ENCODE data around the gene UBE2G1.

UBE2G1 gene

GRCh38 chr17:4354862-4355514, 11.5 kb downstream of the UBE2G1 start:
- TF ChIP-seq POLR2AphosphoS5 (IDR thresholded peaks at IDR 0.05; ENCODE audit: low read depth, low read length): no peak
- no peak for TF ChIP-seq SIN3A (IDR thresholded peaks at IDR 0.05; ENCODE audit: borderline replicate concordance, insufficient read depth, low read length)
- TF ChIP-seq TAF1 (IDR thresholded peaks at IDR 0.05; ENCODE audit: borderline replicate concordance, insufficient read depth, low read length): no peak
- TF ChIP-seq FOXP2 (optimal IDR thresholded peaks at IDR 0.05; ENCODE audit: borderline replicate concordance, extremely low read depth, extremely low read length, insufficient read depth): no peak
- TF ChIP-seq REST (IDR thresholded peaks at IDR 0.05; ENCODE audit: insufficient read depth in 1 of 2, low read depth in 2 of 2, low read length in 2 of 2): no peak

- TF ChIP-seq SIN3A (IDR thresholded peaks at IDR 0.05; ENCODE audit: borderline replicate concordance, insufficient read depth, low read length) (no peak), REST (IDR thresholded peaks at IDR 0.05; ENCODE audit: insufficient read depth in 1 of 2, low read depth in 2 of 2, low read length in 2 of 2) (no peak), TAF1 (IDR thresholded peaks at IDR 0.05; ENCODE audit: borderline replicate concordance, insufficient read depth, low read length) (no peak), POLR2AphosphoS5 (IDR thresholded peaks at IDR 0.05; ENCODE audit: low read depth, low read length) (no peak), FOXP2 (optimal IDR thresholded peaks at IDR 0.05; ENCODE audit: borderline replicate concordance, extremely low read depth, extremely low read length, insufficient read depth) (no peak)
Observed at GRCh38 chr17:4354206-4354605, 12.3 kb downstream of the UBE2G1 start.

GRCh38 chr17:4345581-4346252, 20.8 kb downstream of the UBE2G1 start:
- TF ChIP-seq REST (IDR thresholded peaks at IDR 0.05; ENCODE audit: insufficient read depth in 1 of 2, low read depth in 2 of 2, low read length in 2 of 2) (no peak), FOXP2 (optimal IDR thresholded peaks at IDR 0.05; ENCODE audit: borderline replicate concordance, extremely low read depth, extremely low read length, insufficient read depth) (no peak), POLR2AphosphoS5 (IDR thresholded peaks at IDR 0.05; ENCODE audit: low read depth, low read length) (no peak), TAF1 (IDR thresholded peaks at IDR 0.05; ENCODE audit: borderline replicate concordance, insufficient read depth, low read length) (no peak), SIN3A (IDR thresholded peaks at IDR 0.05; ENCODE audit: borderline replicate concordance, insufficient read depth, low read length) (no peak)

- no peak for TF ChIP-seq POLR2AphosphoS5 (IDR thresholded peaks at IDR 0.05; ENCODE audit: low read depth, low read length)
- TF ChIP-seq SIN3A (IDR thresholded peaks at IDR 0.05; ENCODE audit: borderline replicate concordance, insufficient read depth, low read length): no peak
- TF ChIP-seq REST (IDR thresholded peaks at IDR 0.05; ENCODE audit: insufficient read depth in 1 of 2, low read depth in 2 of 2, low read length in 2 of 2): no peak
- no peak for TF ChIP-seq TAF1 (IDR thresholded peaks at IDR 0.05; ENCODE audit: borderline replicate concordance, insufficient read depth, low read length)
- no peak for TF ChIP-seq FOXP2 (optimal IDR thresholded peaks at IDR 0.05; ENCODE audit: borderline replicate concordance, extremely low read depth, extremely low read length, insufficient read depth)
Observed at GRCh38 chr17:4344926-4345325, 21.5 kb downstream of the UBE2G1 start.
